Neuron (in vitro differentiated cells): Measurements from ENCODE around the gene P3H2.

Source experiments
- H2AFZ ChIP-seq: one replicate; pipeline ENCODE4 v1.6.1; 2013; ENCODE audit warnings: low read depth, mild to moderate bottlenecking, inconsistent platforms, low read length, moderate library complexity
- H3K27me3 ChIP-seq: one replicate; pipeline ENCODE4 v1.6.1; 2013; ENCODE audit warnings: low read length; ENCODE audit not compliant: insufficient read depth
- H3K36me3 ChIP-seq: one replicate; pipeline ENCODE4 v1.6.1; 2013; ENCODE audit warnings: low read length; ENCODE audit not compliant: insufficient read depth
- H3K4me1 ChIP-seq: one replicate; pipeline ENCODE4 v1.6.1; 2013; ENCODE audit warnings: low read length; ENCODE audit not compliant: insufficient read depth
- H3K4me3 ChIP-seq: 2 replicates; pipeline ENCODE4 v1.5.1; 2013; ENCODE audit warnings: mild to moderate bottlenecking, low read length, moderate library complexity
- H3K9me3 ChIP-seq: one replicate; pipeline ENCODE4 v1.6.1; 2013; ENCODE audit warnings: low read length

Gene P3H2

GRCh38 chr3:189909139-189909538 is 211.6 kb downstream of the P3H2 start:
- H3K4me3 ChIP-seq = no peak overlapping the region
- no peaks in the 10 kb centered on the region for H3K4me1 ChIP-seq
- H3K27me3 ChIP-seq = no peaks in the 10 kb centered on the region
- no peaks in the 10 kb centered on the region for H3K9me3 ChIP-seq
- no peaks in the 10 kb centered on the region for H3K36me3 ChIP-seq
- H2AFZ ChIP-seq = no peak overlapping the region

GRCh38 chr3:189908646-189909045 is 212.1 kb downstream of the P3H2 start:
- H2AFZ ChIP-seq = no peak overlapping the region
- no peaks in the 10 kb centered on the region for H3K27me3 ChIP-seq
- no peaks in the 10 kb centered on the region for H3K9me3 ChIP-seq
- H3K36me3 ChIP-seq = no peaks in the 10 kb centered on the region
- no peaks in the 10 kb centered on the region for H3K4me1 ChIP-seq
- no peak overlapping the region for H3K4me3 ChIP-seq

- Histone ChIP-seq H2AFZ (no peak overlapping the region), H3K4me3 (no peak overlapping the region), H3K36me3 (no peaks in the 10 kb centered on the region), H3K9me3 (no peaks in the 10 kb centered on the region), H3K27me3 (no peaks in the 10 kb centered on the region), H3K4me1 (no peaks in the 10 kb centered on the region)
Observed at GRCh38 chr3:189907803-189908202, 212.9 kb downstream of the P3H2 start.
